ENCODE results near the gene SLC6A5.

The SLC6A5 gene

GRCh38 chr11:20621679-20622078 lies 22.3 kb downstream of the SLC6A5 start:
- no peak overlapping the region for H3K4me2 ChIP-seq (ENCODE audit: low read length)
- no peaks in the 10 kb centered on the region for H3K9me3 ChIP-seq (ENCODE audit: control insufficient read depth, insufficient read depth, low read length)
- no peaks in the 10 kb centered on the region for H3K36me3 ChIP-seq (ENCODE audit: control insufficient read depth, low read length)
- H3F3A ChIP-seq (ENCODE audit: control insufficient read depth, insufficient read depth): no peaks in the 10 kb centered on the region
- no peaks in the 10 kb centered on the region for H3K27me3 ChIP-seq (ENCODE audit: control insufficient read depth, low read length)
- no peaks in the 10 kb centered on the region for H3K4me1 ChIP-seq (ENCODE audit: control insufficient read depth, low read length)
- no peaks in the 10 kb centered on the region for H4K20me1 ChIP-seq (ENCODE audit: control insufficient read depth, insufficient read depth, low read depth, low read length)
- no peak for TF ChIP-seq EZH2phosphoT487 (IDR thresholded peaks at IDR 0.05; ENCODE audit: borderline replicate concordance, low read length)
- H3K4me3 ChIP-seq (ENCODE audit: low read length): no peak overlapping the region
- H3K79me2 ChIP-seq (ENCODE audit: control insufficient read depth, low read length): no peaks in the 10 kb centered on the region
- H3K9me2 ChIP-seq (replicated peaks; ENCODE audit: control insufficient read depth, low read length): no peaks in the 10 kb centered on the region
- H3K27ac ChIP-seq (ENCODE audit: low read depth, low read length): no peak overlapping the region

- TF ChIP-seq EZH2phosphoT487 (IDR thresholded peaks at IDR 0.05; ENCODE audit: borderline replicate concordance, low read length) (no peak), CTCF (IDR thresholded peaks at IDR 0.05; ENCODE audit: low read depth, low read length, poor library complexity, severe bottlenecking) (no peak)
- Histone ChIP-seq H3K79me2 (ENCODE audit: control insufficient read depth, low read length) (no peaks in the 10 kb centered on the region), H3F3A (ENCODE audit: control insufficient read depth, insufficient read depth) (no peaks in the 10 kb centered on the region), H3K36me3 (ENCODE audit: control insufficient read depth, low read length) (no peaks in the 10 kb centered on the region), H3K27ac (ENCODE audit: low read depth, low read length) (no peak overlapping the region), H3K4me3 (ENCODE audit: low read length) (no peak overlapping the region), H3K9me2 (replicated peaks; ENCODE audit: control insufficient read depth, low read length) (no peaks in the 10 kb centered on the region), H3K4me2 (ENCODE audit: low read length) (no peak overlapping the region), H3K4me1 (ENCODE audit: control insufficient read depth, low read length) (no peaks in the 10 kb centered on the region), H3K27me3 (ENCODE audit: control insufficient read depth, low read length) (no peaks in the 10 kb centered on the region), H3K9me3 (ENCODE audit: control insufficient read depth, insufficient read depth, low read length) (no peaks in the 10 kb centered on the region), H4K20me1 (ENCODE audit: control insufficient read depth, insufficient read depth, low read depth, low read length) (no peaks in the 10 kb centered on the region)
These were observed 23.8 kb downstream of the SLC6A5 start for GRCh38 chr11:20623252-20623651.

- no peaks in the 10 kb centered on the region for H3K4me1 ChIP-seq (ENCODE audit: control insufficient read depth, low read length)
- no peaks in the 10 kb centered on the region for H4K20me1 ChIP-seq (ENCODE audit: control insufficient read depth, insufficient read depth, low read depth, low read length)
- H3K27ac ChIP-seq (ENCODE audit: low read depth, low read length): no peak overlapping the region
- no peaks in the 10 kb centered on the region for H3K9me2 ChIP-seq (replicated peaks; ENCODE audit: control insufficient read depth, low read length)
- no peak for TF ChIP-seq EZH2phosphoT487 (IDR thresholded peaks at IDR 0.05; ENCODE audit: borderline replicate concordance, low read length)
- no peaks in the 10 kb centered on the region for H3F3A ChIP-seq (ENCODE audit: control insufficient read depth, insufficient read depth)
- H3K4me3 ChIP-seq (ENCODE audit: low read length): no peak overlapping the region
- no peaks in the 10 kb centered on the region for H3K79me2 ChIP-seq (ENCODE audit: control insufficient read depth, low read length)
- H3K27me3 ChIP-seq (ENCODE audit: control insufficient read depth, low read length): no peaks in the 10 kb centered on the region
- no peak overlapping the region for H3K4me2 ChIP-seq (ENCODE audit: low read length)
- H3K36me3 ChIP-seq (ENCODE audit: control insufficient read depth, low read length): no peaks in the 10 kb centered on the region
- no peaks in the 10 kb centered on the region for H3K9me3 ChIP-seq (ENCODE audit: control insufficient read depth, insufficient read depth, low read length)
These were observed 26.9 kb downstream of the SLC6A5 start for GRCh38 chr11:20626279-20626678.

- Histone ChIP-seq H4K20me1 (ENCODE audit: control insufficient read depth, insufficient read depth, low read depth, low read length) (no peaks in the 10 kb centered on the region), H3K27me3 (ENCODE audit: control insufficient read depth, low read length) (no peaks in the 10 kb centered on the region), H3K9me3 (ENCODE audit: control insufficient read depth, insufficient read depth, low read length) (no peaks in the 10 kb centered on the region), H3K36me3 (ENCODE audit: control insufficient read depth, low read length) (no peaks in the 10 kb centered on the region), H3K9me2 (replicated peaks; ENCODE audit: control insufficient read depth, low read length) (no peaks in the 10 kb centered on the region), H3F3A (ENCODE audit: control insufficient read depth, insufficient read depth) (no peaks in the 10 kb centered on the region), H3K79me2 (ENCODE audit: control insufficient read depth, low read length) (no peaks in the 10 kb centered on the region), H3K4me3 (ENCODE audit: low read length) (no peak overlapping the region), H3K4me1 (ENCODE audit: control insufficient read depth, low read length) (no peaks in the 10 kb centered on the region), H3K27ac (ENCODE audit: low read depth, low read length) (no peak overlapping the region), H3K4me2 (ENCODE audit: low read length) (no peak overlapping the region)
- TF ChIP-seq EZH2phosphoT487 (IDR thresholded peaks at IDR 0.05; ENCODE audit: borderline replicate concordance, low read length): no peak
- TF ChIP-seq CTCF (IDR thresholded peaks at IDR 0.05; ENCODE audit: low read depth, low read length, poor library complexity, severe bottlenecking): no peak
These were observed 27.6 kb downstream of the SLC6A5 start for GRCh38 chr11:20627026-20627425.
